Loucy (cell line): Measurements from ENCODE around the gene DMRT1.

Source experiments
- CTCF ChIP-seq: fragments of 200-600 bp; sonication (generic); conservative IDR thresholded peaks from 2 replicates; pipeline ENCODE4 v1.5.1; 2014; ENCODE audit warnings: mild to moderate bottlenecking, antibody characterized with exemption, low read length
- EZH2phosphoT487 ChIP-seq: fragments of 200-600 bp; IDR thresholded peaks from 2 replicates; pipeline ENCODE4 v1.6.1; 2018; ENCODE audit warnings: antibody characterized with exemption, mild to moderate bottlenecking, moderate library complexity, borderline replicate concordance

- TF ChIP-seq CTCF (no peak), EZH2phosphoT487 (no peak)
Measured at GRCh38 chr9:886886-887285, 45.4 kb downstream of the DMRT1 start.
